K562 (cell line): ENCODE data around the gene SEMA4F. TPM values are rescaled to one million over a fixed set of nuclear protein-coding genes. Genes with fewer than 3 reads are reported as not detected.
A peak's percentile ranks its signal among the peaks of the same experiment; 100 is the strongest.

ENCODE experiments used
- ETV6 ChIP-seq, 3 experiments: fragments of 150-350 bp in 1 of 3; sonication (generic) in 1 of 3; formaldehyde crosslinking in 1 of 3; IDR thresholded peaks; 2 replicates each; pipeline versions ENCODE4 v1.6.1 to v1.8.0; 2014 to 2022; ENCODE audit warnings: borderline replicate concordance in 2 of 3, low read depth in 2 of 3, antibody characterized with exemption in 1 of 3, low read length in 1 of 3, mild to moderate bottlenecking in 1 of 3, missing genetic modification reagents in 1 of 3
- MAFF ChIP-seq: IDR thresholded peaks from 2 replicates; pipeline ENCODE4 v1.6.1; 2012; ENCODE audit warnings: low read length, improper control_type of control experiment
- MAFG ChIP-seq: fragments of 450-650 bp; conservative IDR thresholded peaks from 2 replicates; pipeline ENCODE4 v1.6.1; 2016; ENCODE audit warnings: missing genetic modification characterization, missing compliant biosample characterization
- NRF1 ChIP-seq, 2 experiments: fragments of 450-650 bp; IDR thresholded peaks in 1 of 2; conservative IDR thresholded peaks in 1 of 2; 2 replicates each; pipeline ENCODE4 v1.6.1; 2014; ENCODE audit warnings: mild to moderate bottlenecking in 2 of 2
- PBX2 ChIP-seq, 2 experiments: IDR thresholded peaks in 1 of 2; conservative IDR thresholded peaks in 1 of 2; 2 replicates each; pipeline ENCODE4 v1.6.1; 2016; ENCODE audit warnings: low read depth in 2 of 2, mild to moderate bottlenecking in 1 of 2, missing compliant biosample characterization in 1 of 2, missing genetic modification characterization in 1 of 2, moderate library complexity in 1 of 2
- ZBED1 ChIP-seq: IDR thresholded peaks from 2 replicates; pipeline ENCODE4 v1.6.1; 2014
- ZFPM2 ChIP-seq: fragments of 250-450 bp; sonication (Bioruptor Pico); IDR thresholded peaks from 2 replicates; pipeline ENCODE4 v1.5.1; 2022; ENCODE audit warnings: mild to moderate bottlenecking
- ZNF12 ChIP-seq: sonication (generic); formaldehyde crosslinking; IDR thresholded peaks from 2 replicates; pipeline ENCODE4 v1.4.0; 2020; ENCODE audit warnings: mild to moderate bottlenecking, missing genetic modification reagents
- ZNF75A ChIP-seq: fragments of 450-650 bp; formaldehyde crosslinking; IDR thresholded peaks from 2 replicates; pipeline ENCODE4 v1.4.0; 2020; ENCODE audit warnings: mild to moderate bottlenecking
- polyA plus RNA-seq, 8 experiments: library from polyadenylated mRNA; depleted of rRNA in 4 of 8; stranded (reverse) in 5 of 8; unstranded in 3 of 8; fragments of >200 nt; fragmentation: Nextera tagmentation in 2 of 8; fragmentation: Illumina TruSeq in 1 of 8; extraction: Ambion mirVana in 2 of 8; extraction: Trizol in 1 of 8; gene quantifications; 2 replicates each; pipeline versions ENCODE4 v1.2.1 to v1.2.3, GENCODE V29; 2011 to 2014; ENCODE audit warnings: inconsistent platforms in 1 of 8, missing spikeins in 1 of 8
- total RNA-seq, 7 experiments: library from RNA; depleted of rRNA in 6 of 7; stranded (reverse); fragments of >200 nt in 6 of 7; fragmentation: Illumina TruSeq in 2 of 7; extraction: Trizol in 2 of 7; gene quantifications; 2 replicates each; pipeline versions ENCODE4 v1.2.1 to v1.2.3, GENCODE V29; 2011 to 2021; ENCODE audit warnings: low replicate concordance in 1 of 7
- TF ChIP-seq, protein P1 (sequence below): fragments of 250-450 bp; sonication (Bioruptor Pico); IDR thresholded peaks from 2 replicates; pipeline ENCODE4 v1.4.0; 2020
- TF ChIP-seq, protein P2 (sequence below): fragments of 450-650 bp; IDR thresholded peaks from 2 replicates; pipeline ENCODE4 v1.6.1; 2018; ENCODE audit not compliant: partially characterized antibody
- TF ChIP-seq, protein P3 (sequence below), 2 experiments: fragments of 450-650 bp in 1 of 2; sonication (generic) in 1 of 2; formaldehyde crosslinking in 1 of 2; IDR thresholded peaks in 1 of 2; conservative IDR thresholded peaks in 1 of 2; 2 replicates each; pipeline versions ENCODE4 v1.6.1 to v1.8.1; 2016 to 2023; ENCODE audit warnings: mild to moderate bottlenecking in 2 of 2, moderate library complexity in 2 of 2, inconsistent platforms in 1 of 2, missing genetic modification reagents in 1 of 2
- TF ChIP-seq, protein P4 (sequence below), 3 experiments: IDR thresholded peaks in 2 of 3; conservative IDR thresholded peaks in 1 of 3; 2 replicates each; pipeline ENCODE4 v1.5.1; 2011 to 2012; ENCODE audit warnings: low read length in 3 of 3, mild to moderate bottlenecking in 3 of 3, control low read depth in 2 of 3, improper control_type of control experiment in 1 of 3, inconsistent platforms in 1 of 3, low read depth in 1 of 3, mixed read lengths in 1 of 3, moderate library complexity in 1 of 3; ENCODE audit not compliant: insufficient read depth in 2 of 3

Gene SEMA4F
- total and polyA plus RNA-seq, 9 of the 15 experiments (the other 6 are each of a cell fraction or from before 2014, with no cell fraction given), result 0.08 to 1.6 (median 0.33) TPM

DNA sequence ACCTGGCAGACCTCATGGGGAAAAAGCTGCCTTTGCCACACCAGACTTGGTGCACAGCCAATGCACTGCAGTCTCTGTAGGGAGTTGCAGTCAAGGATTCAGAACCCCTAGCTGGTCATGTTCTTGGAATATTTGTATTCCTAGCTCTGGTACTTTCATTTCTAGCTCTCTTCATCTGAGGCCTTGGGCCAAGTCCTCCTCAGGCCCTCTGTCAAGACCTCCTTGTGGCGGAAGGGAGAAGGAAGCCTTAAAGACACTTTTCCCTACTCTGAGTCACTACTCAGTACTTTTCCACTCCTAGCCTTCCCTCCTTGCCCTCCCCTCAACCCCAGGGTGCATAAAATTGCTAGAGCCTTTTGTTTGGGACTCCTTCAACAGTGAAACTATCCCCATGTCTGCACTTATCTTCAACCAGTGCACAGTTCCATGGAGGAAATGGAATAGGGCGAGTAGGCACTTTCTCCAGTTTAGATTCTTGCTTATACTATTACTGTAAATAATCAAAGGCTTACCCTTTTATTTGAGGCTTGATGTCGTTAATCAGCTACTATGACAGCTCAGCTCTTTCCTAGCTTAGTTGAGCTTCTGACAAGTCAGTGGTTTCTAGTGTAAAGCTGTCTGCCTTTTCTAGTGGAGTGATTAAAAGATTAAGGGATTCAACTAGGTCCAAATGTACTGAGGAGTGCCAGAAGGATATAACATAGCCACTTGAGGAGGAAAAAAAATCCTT is 21.7 kb upstream of the SEMA4F start (continued):
- TF ChIP-seq ETV6 (IDR thresholded peaks at IDR 0.05; ENCODE audit: borderline replicate concordance in 1 of 2, low read depth in 2 of 2, low read length in 1 of 2) (no peak), ETV6 (CRISPR knock-in tag; IDR thresholded peaks at IDR 0.05; ENCODE audit: borderline replicate concordance) (no peak), ZNF12 (CRISPR knock-in tag) (no peak), ZNF75A (no peak), MAFG (tag) (no peak), PBX2 (CRISPR knock-in tag; IDR thresholded peaks at IDR 0.05; ENCODE audit: low read depth) (no peak), PBX2 (tag; conservative IDR thresholded peaks at IDR 0.05; ENCODE audit: low read depth) (peak; percentile 34; the same call in 1 of the 2 replicates), ZBED1 (no peak), MAFF (peak; percentile 12; the same call in 1 of the 2 replicates), ZFPM2 (CRISPR knock-in tag) (no peak), NRF1 (conservative IDR thresholded peaks at IDR 0.05 in 1 of 2, IDR thresholded peaks at IDR 0.05 in 1 of 2) (no peak)
- TF ChIP-seq, protein P1, sequence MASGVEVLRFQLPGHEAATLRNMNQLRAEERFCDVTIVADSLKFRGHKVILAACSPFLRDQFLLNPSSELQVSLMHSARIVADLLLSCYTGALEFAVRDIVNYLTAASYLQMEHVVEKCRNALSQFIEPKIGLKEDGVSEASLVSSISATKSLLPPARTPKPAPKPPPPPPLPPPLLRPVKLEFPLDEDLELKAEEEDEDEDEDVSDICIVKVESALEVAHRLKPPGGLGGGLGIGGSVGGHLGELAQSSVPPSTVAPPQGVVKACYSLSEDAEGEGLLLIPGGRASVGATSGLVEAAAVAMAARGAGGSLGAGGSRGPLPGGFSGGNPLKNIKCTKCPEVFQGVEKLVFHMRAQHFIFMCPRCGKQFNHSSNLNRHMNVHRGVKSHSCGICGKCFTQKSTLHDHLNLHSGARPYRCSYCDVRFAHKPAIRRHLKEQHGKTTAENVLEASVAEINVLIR (CRISPR knock-in tag), result no peak
- TF ChIP-seq, protein P2, sequence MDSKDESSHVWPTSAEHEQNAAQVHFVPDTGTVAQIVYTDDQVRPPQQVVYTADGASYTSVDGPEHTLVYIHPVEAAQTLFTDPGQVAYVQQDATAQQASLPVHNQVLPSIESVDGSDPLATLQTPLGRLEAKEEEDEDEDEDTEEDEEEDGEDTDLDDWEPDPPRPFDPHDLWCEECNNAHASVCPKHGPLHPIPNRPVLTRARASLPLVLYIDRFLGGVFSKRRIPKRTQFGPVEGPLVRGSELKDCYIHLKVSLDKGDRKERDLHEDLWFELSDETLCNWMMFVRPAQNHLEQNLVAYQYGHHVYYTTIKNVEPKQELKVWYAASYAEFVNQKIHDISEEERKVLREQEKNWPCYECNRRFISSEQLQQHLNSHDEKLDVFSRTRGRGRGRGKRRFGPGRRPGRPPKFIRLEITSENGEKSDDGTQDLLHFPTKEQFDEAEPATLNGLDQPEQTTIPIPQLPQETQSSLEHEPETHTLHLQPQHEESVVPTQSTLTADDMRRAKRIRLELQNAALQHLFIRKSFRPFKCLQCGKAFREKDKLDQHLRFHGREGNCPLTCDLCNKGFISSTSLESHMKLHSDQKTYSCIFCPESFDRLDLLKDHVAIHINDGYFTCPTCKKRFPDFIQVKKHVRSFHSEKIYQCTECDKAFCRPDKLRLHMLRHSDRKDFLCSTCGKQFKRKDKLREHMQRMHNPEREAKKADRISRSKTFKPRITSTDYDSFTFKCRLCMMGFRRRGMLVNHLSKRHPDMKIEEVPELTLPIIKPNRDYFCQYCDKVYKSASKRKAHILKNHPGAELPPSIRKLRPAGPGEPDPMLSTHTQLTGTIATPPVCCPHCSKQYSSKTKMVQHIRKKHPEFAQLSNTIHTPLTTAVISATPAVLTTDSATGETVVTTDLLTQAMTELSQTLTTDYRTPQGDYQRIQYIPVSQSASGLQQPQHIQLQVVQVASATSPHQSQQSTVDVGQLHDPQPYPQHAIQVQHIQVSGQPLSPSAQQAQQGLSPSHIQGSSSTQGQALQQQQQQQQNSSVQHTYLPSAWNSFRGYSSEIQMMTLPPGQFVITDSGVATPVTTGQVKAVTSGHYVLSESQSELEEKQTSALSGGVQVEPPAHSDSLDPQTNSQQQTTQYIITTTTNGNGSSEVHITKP, result no peak
- TF ChIP-seq, protein P3, sequence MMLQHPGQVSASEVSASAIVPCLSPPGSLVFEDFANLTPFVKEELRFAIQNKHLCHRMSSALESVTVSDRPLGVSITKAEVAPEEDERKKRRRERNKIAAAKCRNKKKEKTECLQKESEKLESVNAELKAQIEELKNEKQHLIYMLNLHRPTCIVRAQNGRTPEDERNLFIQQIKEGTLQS (IDR thresholded peaks at IDR 0.05), result peak; percentile 22; the same call in 1 of the 2 replicates
- TF ChIP-seq, protein P3 (CRISPR knock-in tag; conservative IDR thresholded peaks at IDR 0.05), result no peak
- TF ChIP-seq, protein P4, sequence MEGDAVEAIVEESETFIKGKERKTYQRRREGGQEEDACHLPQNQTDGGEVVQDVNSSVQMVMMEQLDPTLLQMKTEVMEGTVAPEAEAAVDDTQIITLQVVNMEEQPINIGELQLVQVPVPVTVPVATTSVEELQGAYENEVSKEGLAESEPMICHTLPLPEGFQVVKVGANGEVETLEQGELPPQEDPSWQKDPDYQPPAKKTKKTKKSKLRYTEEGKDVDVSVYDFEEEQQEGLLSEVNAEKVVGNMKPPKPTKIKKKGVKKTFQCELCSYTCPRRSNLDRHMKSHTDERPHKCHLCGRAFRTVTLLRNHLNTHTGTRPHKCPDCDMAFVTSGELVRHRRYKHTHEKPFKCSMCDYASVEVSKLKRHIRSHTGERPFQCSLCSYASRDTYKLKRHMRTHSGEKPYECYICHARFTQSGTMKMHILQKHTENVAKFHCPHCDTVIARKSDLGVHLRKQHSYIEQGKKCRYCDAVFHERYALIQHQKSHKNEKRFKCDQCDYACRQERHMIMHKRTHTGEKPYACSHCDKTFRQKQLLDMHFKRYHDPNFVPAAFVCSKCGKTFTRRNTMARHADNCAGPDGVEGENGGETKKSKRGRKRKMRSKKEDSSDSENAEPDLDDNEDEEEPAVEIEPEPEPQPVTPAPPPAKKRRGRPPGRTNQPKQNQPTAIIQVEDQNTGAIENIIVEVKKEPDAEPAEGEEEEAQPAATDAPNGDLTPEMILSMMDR (IDR thresholded peaks at IDR 0.05 in 2 of 3, conservative IDR thresholded peaks at IDR 0.05 in 1 of 3; ENCODE audit: insufficient read depth in 2 of 3, low read depth in 1 of 3, low read length in 3 of 3), result peak in 2 of 3 experiments; percentile 13 to 21; a peak in 1 of 6 replicates
